GM21367 (cell line): ENCODE data around the gene IER5.
"Not testable (repeated sequence)": the region's sequence is repeated elsewhere in the genome, so short reads cannot be mapped to it uniquely, and the experiment has no call there.

Experiments
- ATAC-seq: cut with Tn5 transposase; IDR thresholded peaks from one replicate; pipeline ENCODE4 v1.9.1; 2021; ENCODE audit not compliant: unreplicated experiment

Gene IER5

GRCh38 chr1:181088079-181089016, at the start of gene IER5:
Gene IER5 (plus strand): TSS chr1:181088700. CDS start chr1:181088903, 203 bp downstream.
- peak; percentile 61 for ATAC-seq

GRCh38 chr1:181040284-181040865, 48.1 kb upstream of the IER5 start:
- ATAC-seq, result no peak

- no peak for ATAC-seq
These were observed 45.2 kb upstream of the IER5 start for GRCh38 chr1:181043025-181043888.

GRCh38 chr1:181044449-181044966, 44.0 kb upstream of the IER5 start:
- ATAC-seq, result peak; percentile 76

- not testable (repeated sequence) for ATAC-seq
These were observed 42.6 kb upstream of the IER5 start for GRCh38 chr1:181045946-181046345.

DNA sequence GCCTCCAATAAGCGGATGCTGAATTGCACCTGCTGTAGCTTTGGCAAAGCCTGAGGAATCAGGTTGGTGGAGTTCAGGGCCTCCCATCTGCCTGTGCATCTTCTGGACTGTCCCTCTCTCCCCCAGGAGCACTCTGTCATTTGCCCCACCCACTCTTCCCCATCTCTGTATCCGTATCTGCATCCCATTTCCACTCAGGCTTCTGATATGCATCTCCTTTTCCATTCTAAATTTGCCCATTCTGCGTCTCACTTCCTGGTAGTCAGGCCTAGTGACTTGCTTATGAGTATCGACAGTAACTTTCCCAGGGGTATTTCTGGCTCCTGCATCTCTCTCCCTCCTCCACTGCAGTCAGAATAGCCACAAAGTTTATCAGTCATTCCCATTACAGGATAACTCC, 39.1 kb upstream of the IER5 start:
- ATAC-seq, result no peak

GRCh38 chr1:181050922-181051321, 37.6 kb upstream of the IER5 start:
- ATAC-seq, result no peak

DNA sequence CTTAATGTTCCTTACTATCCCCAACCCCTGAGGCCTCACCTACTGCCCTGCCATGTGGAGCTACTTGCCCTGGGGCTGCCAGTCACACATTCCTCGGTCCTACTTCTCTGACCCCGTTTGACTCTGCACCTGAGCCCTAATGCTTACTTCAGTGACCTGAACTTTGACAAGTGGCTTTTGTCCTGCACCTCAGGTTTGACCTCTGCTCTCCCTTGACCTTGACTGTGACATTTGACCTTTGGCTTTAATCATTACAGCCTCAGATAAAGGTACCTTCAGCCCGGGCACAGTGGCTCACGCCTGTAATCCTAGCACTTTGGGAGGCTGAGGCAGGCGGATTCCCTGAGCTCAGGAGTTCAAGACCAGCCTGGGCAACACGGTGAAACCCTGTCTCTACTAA, 31.9 kb upstream of the IER5 start:
- ATAC-seq, result no peak

GRCh38 chr1:181057079-181057478, 31.4 kb upstream of the IER5 start:
- ATAC-seq, result no peak

GRCh38 chr1:181059435-181059834, 29.1 kb upstream of the IER5 start:
- ATAC-seq, result no peak

DNA sequence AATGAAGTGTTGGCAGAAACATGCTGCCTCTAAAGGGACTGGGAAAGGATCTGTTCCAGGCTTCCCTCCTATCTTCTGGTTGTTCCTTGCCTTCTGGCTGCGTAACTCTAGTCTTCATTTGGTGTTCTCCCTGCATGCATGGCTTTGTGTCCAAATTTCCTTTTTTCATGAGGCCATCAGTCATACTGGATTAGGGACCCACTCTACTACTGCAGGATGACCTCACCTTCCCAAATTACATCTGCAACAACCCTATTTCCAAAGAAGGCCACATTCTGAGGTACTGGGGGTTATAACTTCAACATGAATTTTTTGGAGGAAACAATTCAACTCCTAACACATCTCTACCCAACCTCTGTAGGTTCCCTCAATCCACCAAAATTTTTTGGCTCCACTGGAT, 28.4 kb upstream of the IER5 start:
- no peak for ATAC-seq

GRCh38 chr1:181060947-181061346, 27.6 kb upstream of the IER5 start:
- ATAC-seq, result not testable (repeated sequence)

- no peak for ATAC-seq
These were observed 27.0 kb upstream of the IER5 start for GRCh38 chr1:181061487-181061886.

DNA sequence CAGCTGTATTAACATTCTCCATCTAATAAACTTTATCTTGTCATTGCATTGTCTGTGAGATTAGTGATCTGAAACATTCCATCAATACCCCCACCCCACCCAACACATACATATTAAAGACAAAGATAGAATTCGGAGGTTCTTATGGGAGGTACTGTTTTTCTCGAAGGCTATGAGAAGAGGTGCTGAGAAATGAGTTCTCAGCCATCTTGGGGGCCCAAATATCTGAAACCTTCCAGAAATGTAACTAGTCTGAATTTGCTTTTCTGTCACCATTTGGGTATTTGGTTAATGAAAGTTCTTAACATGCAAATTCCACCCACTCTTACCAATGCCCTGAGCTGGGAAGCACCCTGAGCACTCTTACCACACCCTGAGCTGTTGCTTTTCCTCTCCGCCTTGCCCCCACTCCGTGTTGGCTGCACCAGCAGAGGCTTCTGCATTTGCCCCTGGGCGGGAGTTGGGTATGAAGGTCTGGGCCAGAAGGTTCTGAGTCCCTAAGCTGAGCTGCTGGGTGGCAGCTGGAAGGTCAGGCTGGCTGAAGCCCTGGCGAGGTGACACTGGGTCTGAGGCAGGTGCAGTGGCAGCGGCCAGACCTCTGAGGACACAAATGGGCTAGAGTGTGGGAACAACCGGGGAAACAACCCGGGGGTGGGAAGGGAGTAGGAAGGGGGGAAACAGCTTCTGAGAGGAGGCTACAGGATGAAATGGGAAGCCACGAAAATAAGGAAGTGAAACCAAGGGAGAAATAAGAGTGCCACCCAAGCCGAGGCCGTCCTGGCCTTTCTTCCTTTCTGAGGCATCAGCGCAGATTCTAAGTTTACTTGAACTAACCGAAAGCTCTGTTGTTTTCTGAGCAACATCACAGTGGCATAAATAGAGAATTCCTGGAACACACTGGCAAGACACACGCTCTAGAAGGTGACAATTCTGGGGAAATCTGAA, 26.3 kb upstream of the IER5 start:
- peak; percentile 79 for ATAC-seq

- ATAC-seq, result peak; percentile 61
These were observed 25.6 kb upstream of the IER5 start for GRCh38 chr1:181062836-181063428.

GRCh38 chr1:181064011-181064623, 24.4 kb upstream of the IER5 start:
- ATAC-seq, result no peak

- ATAC-seq, result no peak
These were observed 23.8 kb upstream of the IER5 start for GRCh38 chr1:181064702-181065101.

GRCh38 chr1:181073638-181074037, 14.9 kb upstream of the IER5 start:
- ATAC-seq, result no peak

GRCh38 chr1:181075766-181076350, 12.6 kb upstream of the IER5 start:
- ATAC-seq, result no peak
